A549 (cell line): ENCODE data around the gene EML4. TPM values are rescaled to one million over a fixed set of nuclear protein-coding genes. Genes with fewer than 3 reads are reported as not detected.

Experiments
- ATAC-seq, 2 experiments: fragments of 200-7000 bp in 1 of 2; fragments of >200 bp in 1 of 2; cut with Nextera tagmentation in 1 of 2; cut with Tn5 transposase in 1 of 2; 3 replicates each; pipeline versions ENCODE4 v1.8.0 to v1.9.1; 2018 to 2020; ENCODE audit warnings: mild to moderate bottlenecking in 1 of 2, moderate library complexity in 1 of 2
- CTCF ChIA-PET: fragments of 300-600 bp; sonication (Branson Sonifier 250); formaldehyde crosslinking; extraction: SDS; loops from one replicate; lab custom pipeline; 2021; ENCODE audit warnings: antibody characterized with exemption, inconsistent platforms; lab: Yijun Ruan, JAX
- POLR2A ChIA-PET: fragments of 350-600 bp; formaldehyde crosslinking; extraction: SDS; loops from one replicate; lab custom pipeline; 2021; ENCODE audit warnings: antibody characterized with exemption, inconsistent platforms; lab: Yijun Ruan, JAX
- DNase-seq, 2 experiments: peaks; one replicate each; pipeline versions ENCODE4 v3.0.0 to v3.0.0-alpha.2; 2011 to 2016; ENCODE audit warnings: low read depth in 1 of 2, low spot score in 1 of 2
- FAIRE-seq: peaks from 2 replicates; lab custom pipeline; 2011; peaks lifted over from hg19 to GRCh38; lab: Jason Lieb, UNC
- H3K27ac ChIP-seq, 2 experiments: fragments of >200 bp; sonication (Bioruptor Twin); formaldehyde crosslinking; 3 replicates each; pipeline ENCODE4 v1.5.1; 2016 to 2017
- H3K4me1 ChIP-seq: fragments of >200 bp; sonication (Bioruptor Twin); formaldehyde crosslinking; 3 replicates; pipeline ENCODE4 v1.6.1; 2016
- H3K4me2 ChIP-seq: fragments of >200 bp; sonication (Bioruptor Twin); formaldehyde crosslinking; 3 replicates; pipeline ENCODE4 v1.6.1; 2016
- H3K4me3 ChIP-seq: fragments of >200 bp; sonication (Bioruptor Twin); formaldehyde crosslinking; 3 replicates; pipeline ENCODE4 v1.5.1; 2016
- H3K9me3 ChIP-seq: fragments of >200 bp; sonication (Bioruptor Twin); formaldehyde crosslinking; 3 replicates; pipeline ENCODE4 v1.6.1; 2016
- BCL3 ChIP-seq: fragments of >200 bp; sonication (Bioruptor Twin); formaldehyde crosslinking; IDR thresholded peaks from 3 replicates; pipeline ENCODE4 v1.6.1; 2016
- CEBPB ChIP-seq, 2 experiments: fragments of >200 bp in 1 of 2; sonication (Bioruptor Twin) in 1 of 2; formaldehyde crosslinking in 1 of 2; IDR thresholded peaks; 2 replicates each; pipeline ENCODE4 v1.6.1; 2012 to 2016
- CHD4 ChIP-seq: fragments of 200-600 bp; sonication (generic); IDR thresholded peaks from 2 replicates; pipeline ENCODE4 v1.6.1; 2016; ENCODE audit warnings: antibody characterized with exemption, mild to moderate bottlenecking, borderline replicate concordance
- CTCF ChIP-seq: fragments of >200 bp; sonication (Bioruptor Twin); formaldehyde crosslinking; IDR thresholded peaks from 3 replicates; pipeline ENCODE4 v1.5.1; 2016
- E2F6 ChIP-seq: IDR thresholded peaks from 2 replicates; pipeline ENCODE4 v1.6.1; 2012; ENCODE audit warnings: low read depth, borderline replicate concordance
- GATA3 ChIP-seq: IDR thresholded peaks from 2 replicates; pipeline ENCODE4 v1.6.1; 2012; ENCODE audit warnings: borderline replicate concordance
- HOXA7 ChIP-seq: fragments of 250-450 bp; sonication (Bioruptor Pico); IDR thresholded peaks from 2 replicates; pipeline ENCODE4 v1.5.0; 2020; ENCODE audit warnings: mild to moderate bottlenecking, moderate library complexity
- JUN ChIP-seq, 2 experiments: fragments of >200 bp; sonication (Bioruptor Twin); formaldehyde crosslinking; IDR thresholded peaks; 2 replicates in 1 of 2; 3 replicates in 1 of 2; pipeline ENCODE4 v1.6.1; 2016 to 2017
- KDM1A ChIP-seq: fragments of 200-600 bp; sonication (generic); IDR thresholded peaks from 2 replicates; pipeline ENCODE4 v1.6.1; 2016; ENCODE audit warnings: low read depth, mild to moderate bottlenecking
- KDM5A ChIP-seq: fragments of 200-600 bp; sonication (generic); IDR thresholded peaks from 2 replicates; pipeline ENCODE4 v1.6.1; 2016; ENCODE audit warnings: antibody characterized with exemption, mild to moderate bottlenecking
- MAFK ChIP-seq: fragments of 450-650 bp; IDR thresholded peaks from 2 replicates; pipeline ENCODE4 v1.6.1; 2014; ENCODE audit not compliant: partially characterized antibody
- MAX ChIP-seq: IDR thresholded peaks from 2 replicates; pipeline ENCODE4 v1.6.1; 2012
- MYC ChIP-seq: IDR thresholded peaks from 2 replicates; pipeline ENCODE4 v1.6.1; 2012; ENCODE audit warnings: mild to moderate bottlenecking, inconsistent platforms, low read length, improper control_type of control experiment, borderline replicate concordance
- NPAS2 ChIP-seq: fragments of 250-450 bp; sonication (Bioruptor Pico); IDR thresholded peaks from 2 replicates; pipeline ENCODE4 v1.8.0; 2022; ENCODE audit warnings: mild to moderate bottlenecking, moderate library complexity, borderline replicate concordance
- PHF8 ChIP-seq: fragments of 200-600 bp; sonication (generic); IDR thresholded peaks from 2 replicates; pipeline ENCODE4 v1.6.1; 2016; ENCODE audit warnings: low read depth, mild to moderate bottlenecking, antibody characterized with exemption, moderate library complexity, borderline replicate concordance
- POLR2A ChIP-seq: IDR thresholded peaks from 2 replicates; pipeline ENCODE4 v1.6.1; 2012; ENCODE audit warnings: mild to moderate bottlenecking, low read length
- RAD21 ChIP-seq, 2 experiments: fragments of >200 bp in 1 of 2; sonication (Bioruptor Twin) in 1 of 2; formaldehyde crosslinking in 1 of 2; IDR thresholded peaks in 1 of 2; conservative IDR thresholded peaks in 1 of 2; 2 replicates in 1 of 2; 3 replicates in 1 of 2; pipeline ENCODE4 v1.6.1; 2012 to 2018; ENCODE audit warnings: inconsistent platforms in 1 of 2
- RARB ChIP-seq: fragments of 250-450 bp; sonication (Bioruptor Pico); IDR thresholded peaks from 2 replicates; pipeline ENCODE4 v1.8.0; 2021; ENCODE audit warnings: mild to moderate bottlenecking, moderate library complexity
- REST ChIP-seq: fragments of 200-600 bp; sonication (generic); IDR thresholded peaks from 2 replicates; pipeline ENCODE4 v1.6.1; 2016; ENCODE audit warnings: antibody characterized with exemption, mild to moderate bottlenecking, moderate library complexity
- RFX5 ChIP-seq: fragments of 450-650 bp; IDR thresholded peaks from 2 replicates; pipeline ENCODE4 v1.7.1; 2014; ENCODE audit warnings: antibody characterized with exemption, mild to moderate bottlenecking, moderate library complexity
- SMC3 ChIP-seq: fragments of >200 bp; sonication (Bioruptor Twin); formaldehyde crosslinking; IDR thresholded peaks from 3 replicates; pipeline ENCODE4 v1.6.1; 2018; ENCODE audit warnings: inconsistent platforms
- TP53 ChIP-seq: fragments of 250-450 bp; sonication (Bioruptor Pico); IDR thresholded peaks from 2 replicates; pipeline ENCODE4 v1.5.0; 2021; ENCODE audit warnings: mild to moderate bottlenecking, moderate library complexity
- USF2 ChIP-seq: fragments of 450-650 bp; IDR thresholded peaks from 2 replicates; pipeline ENCODE4 v1.6.1; 2014; ENCODE audit warnings: antibody characterized with exemption
- WGBS: methylation state at CpG from one replicate; pipeline ENCODE4 v1.1.6; 2017; ENCODE audit errors: missing lambda C conversion rate; 5-methylcytosine and 5-hydroxymethylcytosine counted together
- polyA plus RNA-seq, 4 experiments: library from polyadenylated mRNA; depleted of rRNA in 3 of 4; stranded (reverse); fragments of >200 nt; fragmentation: RNase III in 1 of 4; extraction: RNeasy Plus Mini Kit Qiagen cat#74134 plus additional on column Dnase treatment in 1 of 4; gene quantifications; 2 replicates in 3 of 4; 3 replicates in 1 of 4; pipeline ENCODE4 v1.2.3, GENCODE V29; 2011 to 2017

Gene EML4
- polyA plus RNA-seq, 2 of the 4 experiments (the other 2 are of a cell fraction): 34.6 to 130 TPM

- CTCF ChIA-PET: interaction anchor here (0.8 to 2.0 kb wide), 11 partner anchors 9 to 277 kb away, joined by 3 to 6 read pairs (median 4); no protein-coding TSS in a partner anchor
- TF ChIP-seq E2F6: 0 out of 2 replicates have a peak, but pooled peaks have one; percentile 16
- peak; percentile 49; the same call in 2 of the 3 replicates for TF ChIP-seq BCL3
- no peak for TF ChIP-seq MAFK
- TF ChIP-seq RARB: no peak
- peak; percentile 50 for TF ChIP-seq CTCF
- TF ChIP-seq CHD4: no peak
- TF ChIP-seq SMC3: peak; percentile 56
- no peak for TF ChIP-seq RFX5
- no peak; the same call in none of the 2 replicates for TF ChIP-seq MYC
- no peak for TF ChIP-seq CEBPB (IDR thresholded peaks at IDR 0.05)
- TF ChIP-seq KDM5A: peak; percentile 49; the same call in 1 of the 2 replicates
- TF ChIP-seq USF2: peak; percentile 79
- TF ChIP-seq NPAS2 (CRISPR knock-in tag): no peak
- TF ChIP-seq MAX: peak; percentile 0
- TF ChIP-seq TP53 (CRISPR knock-in tag): no peak
- no peak for TF ChIP-seq REST
- no peak for TF ChIP-seq GATA3
- TF ChIP-seq POLR2A: peak; percentile 70
- no peak for TF ChIP-seq HOXA7 (CRISPR knock-in tag)
- TF ChIP-seq RAD21 (conservative IDR thresholded peaks at IDR 0.05 in 1 of 2, IDR thresholded peaks at IDR 0.05 in 1 of 2): peak; percentile 41 to 67
- TF ChIP-seq KDM1A: no peak
- TF ChIP-seq PHF8: peak; percentile 47; the same call in 1 of the 2 replicates
- peak; percentile 84 to 96 for TF ChIP-seq JUN (IDR thresholded peaks at IDR 0.05)
- no peaks in the 10 kb centered on the region for H3K9me3 ChIP-seq
- peaks cover 19% of the 10 kb centered on the region for H3K4me1 ChIP-seq
- peak; percentile 98 to 99 for DNase-seq
- WGBS: under 1% methylated on average over 33 of the region's 61 CpGs
- peak within 1 kb of the TSS; percentile 95 for H3K4me3 ChIP-seq
- POLR2A ChIA-PET: no interaction called here
- ATAC-seq: peak; percentile 91 to 97
- peak within 1 kb of the TSS; percentile 88 to 95 for H3K27ac ChIP-seq
- FAIRE-seq: no peak
- H3K4me2 ChIP-seq: peak within 1 kb of the TSS; percentile 92
Measured at GRCh38 chr2:42360890-42361727, 192.0 kb downstream of the EML4 start, which contains the start of gene COX7A2L. TSS of gene COX7A2L (minus strand) at chr2:42361217. CDS start at chr2:42361161, 56 bp downstream.
